ENCODE measurements around the gene FAM83B.

GRCh38 chr6:54988576-54988975, 142.0 kb downstream of the FAM83B start:
- TF ChIP-seq MYC (IDR thresholded peaks at IDR 0.05; ENCODE audit: low read depth, low read length), result no peak
- no peak for TF ChIP-seq CTCF (IDR thresholded peaks at IDR 0.05; ENCODE audit: low read depth, low read length)
- TF ChIP-seq POLR2A (IDR thresholded peaks at IDR 0.05; ENCODE audit: extremely low read depth, insufficient read length), result no peak
- TF ChIP-seq MAX (IDR thresholded peaks at IDR 0.05; ENCODE audit: low read depth, low read length), result no peak

All from NB4 (cell line).